NCI-H187 (cell line): ENCODE results near the gene FPGS.
"Not testable (repeated sequence)": the region's sequence is repeated elsewhere in the genome, so short reads cannot be mapped to it uniquely, and the experiment has no call there.

ENCODE experiments used
- DNase-seq, 2 experiments: peaks; one replicate each; lab custom pipeline; 2025; lab: John Stamatoyannopoulos, UW

FPGS gene

GRCh38 chr9:127771570-127772189, 31.0 kb upstream of the FPGS start:
- DNase-seq: no peak

GRCh38 chr9:127772603-127773002, 30.1 kb upstream of the FPGS start:
- DNase-seq: no peak

- DNase-seq: no peak
Observed at GRCh38 chr9:127773272-127773671, 29.4 kb upstream of the FPGS start.

- DNase-seq: no peak
Observed at GRCh38 chr9:127773981-127774380, 28.7 kb upstream of the FPGS start.

- DNase-seq: no peak
Observed at GRCh38 chr9:127776195-127776923, 26.3 kb upstream of the FPGS start.

- DNase-seq: no peak
Observed at GRCh38 chr9:127776924-127777289, 25.8 kb upstream of the FPGS start.

- no peak for DNase-seq
Observed at GRCh38 chr9:127777368-127777980, 25.2 kb upstream of the FPGS start.

GRCh38 chr9:127778280-127779135, 24.2 kb upstream of the FPGS start, which contains the start of gene SH2D3C:
TSS of gene SH2D3C (minus strand) at chr9:127778666. CDS start at chr9:127778627, 39 bp downstream.
- DNase-seq: no peak

- DNase-seq: no peak
Observed at GRCh38 chr9:127779136-127779981, 23.3 kb upstream of the FPGS start.

GRCh38 chr9:127780126-127780885, 22.4 kb upstream of the FPGS start:
- DNase-seq: no peak

- DNase-seq: not testable (repeated sequence)
Observed at GRCh38 chr9:127780909-127781308, 21.8 kb upstream of the FPGS start.

- DNase-seq: no peak
Observed at GRCh38 chr9:127781806-127782205, 20.9 kb upstream of the FPGS start.

GRCh38 chr9:127783111-127784008, 19.3 kb upstream of the FPGS start:
- DNase-seq: no peak

GRCh38 chr9:127785023-127785932, 17.4 kb upstream of the FPGS start:
- DNase-seq: peak; percentile 18 to 42

GRCh38 chr9:127785933-127786772, 16.5 kb upstream of the FPGS start, which contains the start of gene CDK9:
TSS of gene CDK9 (plus strand) at chr9:127786034. CDS start at chr9:127786149, 115 bp downstream.
- peak in 1 of 2 experiments; percentile 76 for DNase-seq

- DNase-seq: no peak
Observed at GRCh38 chr9:127786773-127787104, 15.9 kb upstream of the FPGS start.

GRCh38 chr9:127788337-127789011, 14.2 kb upstream of the FPGS start:
- no peak for DNase-seq
